Activated CD4-positive, alpha-beta T cell treated with anti-CD3 and anti-CD28 coated beads for 36 hours (primary cell): Measurements from ENCODE around the gene MICU1. TPM values are rescaled to one million over a fixed set of nuclear protein-coding genes. Genes with fewer than 3 reads are reported as not detected.

Source experiments
- ATAC-seq: fragments of 200-7000 bp; cut with Tn5 transposase; one replicate; pipeline ENCODE4 v1.10.0; 2021; ENCODE audit warnings: mild to moderate bottlenecking, moderate library complexity
- CTCF ChIA-PET: fragments of 350-600 bp; sonication (Branson Sonifier 250); formaldehyde crosslinking; loops from one replicate; lab custom pipeline; 2021; ENCODE audit warnings: antibody characterized with exemption; lab: Charles Lee
- POLR2A ChIA-PET: fragments of 350-600 bp; sonication (Branson Sonifier 250); formaldehyde crosslinking; loops from one replicate; lab custom pipeline; 2021; ENCODE audit warnings: antibody characterized with exemption, inconsistent platforms; lab: Charles Lee
- DNase-seq: peaks from one replicate; pipeline ENCODE4 v3.0.0-alpha.2; 2020
- H3K27ac Mint-ChIP-seq: one replicate; pipeline ENCODE4 v1.8.0; 2021; ENCODE audit warnings: mixed read lengths
- H3K27me3 Mint-ChIP-seq: one replicate; pipeline ENCODE4 v1.8.0; 2021; ENCODE audit warnings: mixed read lengths
- H3K36me3 Mint-ChIP-seq: one replicate; pipeline ENCODE4 v1.8.0; 2021; ENCODE audit warnings: low read depth, mixed read lengths
- H3K4me1 Mint-ChIP-seq: one replicate; pipeline ENCODE4 v1.8.0; 2021; ENCODE audit warnings: mixed read lengths
- H3K4me3 Mint-ChIP-seq: one replicate; pipeline ENCODE4 v1.8.0; 2021; ENCODE audit warnings: mild to moderate bottlenecking, moderate library complexity, mixed read lengths
- H3K9me3 Mint-ChIP-seq: one replicate; pipeline ENCODE4 v1.8.0; 2021; ENCODE audit warnings: low read depth, mixed read lengths
- intact Hi-C, 2 experiments: fragments of 100-400 bp; cut with DNase I in 1 of 2; cut with micrococcal nuclease in 1 of 2; formaldehyde crosslinking; loops; one replicate each; pipeline versions ENCODE4 v1.14.2 to v1.15.1; 2022 to 2024; cut with DNase I, micrococcal nuclease
- total RNA-seq, 2 experiments: library from RNA; stranded (reverse); gene quantifications; one replicate each; pipeline ENCODE4 v1.2.3, GENCODE V29; 2021

MICU1 gene
- total RNA-seq, 2 experiments from 2014 or later = 41.0 to 51.5 TPM

GRCh38 chr10:72625276-72625607 is 637 bp downstream of the MICU1 start:
- POLR2A ChIA-PET = interaction anchor here (0.5 to 1.7 kb wide), 4 partner anchors 12 to 298 kb away, joined by 3 to 7 read pairs (median 4); no protein-coding TSS in a partner anchor
- Mint-ChIP-seq H3K9me3 (no peaks in the 10 kb centered on the region), H3K4me3 (peak overlapping the region; percentile 94), H3K27me3 (no peaks in the 10 kb centered on the region), H3K4me1 (peaks cover 7% of the 10 kb centered on the region), H3K36me3 (peaks cover 2% of the 10 kb centered on the region), H3K27ac (peak overlapping the region; percentile 91)
- ATAC-seq = no peak
- CTCF ChIA-PET = interaction anchor here (0.6 to 1.5 kb wide), 9 partner anchors 8 to 1015 kb away, joined by 3 to 5 read pairs (median 3); partner anchors contain the start of gene MCU
- intact Hi-C loops = loop anchor here (5.0 to 10.0 kb wide), 3 partner anchors 67 to 540 kb away; partner anchors contain the start of genes ECD (in 1 of the 2), FAM149B1 (in 1 of the 2) and MCU (in 1 of the 2)
- no peak for DNase-seq

DNA sequence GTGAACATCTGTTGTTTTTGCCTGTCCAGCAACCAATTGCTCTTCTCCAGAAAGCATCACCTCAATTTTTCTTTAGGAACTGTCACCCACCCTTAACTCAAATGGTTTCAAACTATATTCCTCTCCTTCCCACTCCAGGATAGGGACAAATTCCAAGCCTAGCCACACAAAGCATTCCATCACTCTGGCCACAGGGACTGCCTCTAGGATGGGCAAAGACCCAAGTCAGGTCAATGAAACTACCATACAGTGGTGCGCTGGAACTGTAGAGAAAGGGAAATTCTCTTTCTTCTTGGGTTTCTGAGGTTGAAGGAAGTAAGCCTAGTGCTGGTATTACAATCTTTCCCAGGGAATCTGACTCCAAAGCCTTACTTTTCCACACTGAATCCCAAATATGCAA is 3.6 kb downstream of the MICU1 start:
- CTCF ChIA-PET = no interaction called here

GRCh38 chr10:72616716-72617115 is 9.2 kb downstream of the MICU1 start:
- ChIA-PET CTCF (interaction anchor here (1.2 kb wide), 1 partner anchor 8 kb away, joined by 3 read pairs; no protein-coding TSS in a partner anchor), POLR2A (no interaction called here)
- intact Hi-C loops = no loop called here
- no peak overlapping the region for H3K27ac Mint-ChIP-seq
- peaks cover 16% of the 10 kb centered on the region for H3K36me3 Mint-ChIP-seq
- H3K4me3 Mint-ChIP-seq = no peak overlapping the region
- H3K9me3 Mint-ChIP-seq = peaks cover 11% of the 10 kb centered on the region
- H3K27me3 Mint-ChIP-seq = no peaks in the 10 kb centered on the region
- DNase-seq (no peak), ATAC-seq (no peak)
- peaks cover 20% of the 10 kb centered on the region for H3K4me1 Mint-ChIP-seq

More for the DNA sequence above, 3.6 kb downstream of the MICU1 start:
- intact Hi-C loops = loop anchor here (10.0 kb wide), 2 partner anchors 257 to 543 kb away; partner anchors contain the start of genes ECD (in 1 of the 2) and FAM149B1 (in 1 of the 2)
- H3K4me1 Mint-ChIP-seq = peaks cover 7% of the 10 kb centered on the region
- no peaks in the 10 kb centered on the region for H3K9me3 Mint-ChIP-seq
- ATAC-seq (no peak), DNase-seq (no peak)
- H3K36me3 Mint-ChIP-seq = peaks cover 2% of the 10 kb centered on the region
- H3K27ac Mint-ChIP-seq = peak overlapping the region; percentile 37
- H3K27me3 Mint-ChIP-seq = no peaks in the 10 kb centered on the region
- POLR2A ChIA-PET = no interaction called here
- no peak overlapping the region for H3K4me3 Mint-ChIP-seq

DNA sequence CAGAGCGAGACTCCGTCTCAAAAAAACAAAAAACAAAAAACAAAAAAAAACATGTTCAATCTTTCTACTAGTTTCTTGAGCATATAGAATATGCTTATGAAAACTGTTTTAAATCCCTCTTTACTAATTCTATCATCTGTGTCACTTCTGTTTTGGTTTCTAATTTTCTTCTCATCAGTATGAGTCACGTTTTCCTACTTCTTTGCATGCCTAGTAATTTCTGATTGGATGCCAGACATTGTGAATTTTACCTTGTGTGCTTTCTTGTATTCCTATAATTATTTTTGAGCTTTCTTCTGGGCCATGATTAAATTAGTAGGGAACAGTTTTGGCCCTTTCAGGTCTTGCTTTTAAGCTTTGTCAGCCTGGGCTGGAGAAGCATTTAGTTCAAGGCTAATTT is 9.9 kb downstream of the MICU1 start:
- Mint-ChIP-seq H3K27ac (peak overlapping the region; percentile 34), H3K4me1 (peaks cover 24% of the 10 kb centered on the region), H3K9me3 (peaks cover 11% of the 10 kb centered on the region), H3K36me3 (peaks cover 16% of the 10 kb centered on the region), H3K27me3 (no peaks in the 10 kb centered on the region), H3K4me3 (no peak overlapping the region)
- POLR2A ChIA-PET = no interaction called here
- DNase-seq (no peak), ATAC-seq (no peak)
- CTCF ChIA-PET = no interaction called here
- intact Hi-C loops = no loop called here

DNA sequence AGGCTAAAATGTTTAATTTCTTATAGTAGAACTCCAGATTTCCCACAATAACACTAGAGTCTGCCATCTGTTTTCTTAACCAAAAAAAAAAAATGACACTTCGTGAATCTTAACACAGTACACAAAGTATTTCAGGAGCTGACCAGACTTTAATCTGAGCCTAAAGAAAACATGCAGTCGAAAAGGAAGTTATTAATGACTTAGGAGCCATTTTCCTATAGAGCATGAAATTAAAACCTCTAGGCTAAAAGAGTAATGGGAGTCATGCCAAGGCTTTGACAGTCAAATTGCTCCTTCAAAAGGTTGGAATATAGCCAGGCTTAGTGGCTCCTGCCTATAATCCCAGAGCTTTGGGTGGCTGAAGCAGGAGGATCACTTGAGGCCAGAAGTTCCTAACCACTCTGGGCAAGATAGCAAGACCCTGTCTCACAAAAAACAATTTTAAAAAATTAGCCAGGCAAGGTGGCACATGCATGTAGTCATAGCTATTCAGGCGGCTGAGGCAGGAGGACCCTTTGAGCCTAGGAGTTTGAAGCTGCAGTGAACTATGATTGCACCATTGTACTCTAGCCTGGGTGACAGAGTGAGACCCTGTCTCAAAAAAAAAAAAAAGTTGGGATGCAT is 13.6 kb downstream of the MICU1 start:
- intact Hi-C loops = no loop called here
- CTCF ChIA-PET = interaction anchor here (0.7 kb wide), 1 partner anchor 248 kb away, joined by 3 read pairs; no protein-coding TSS in a partner anchor
- Mint-ChIP-seq H3K27ac (no peak overlapping the region), H3K4me1 (peaks cover 27% of the 10 kb centered on the region), H3K36me3 (peaks cover 26% of the 10 kb centered on the region), H3K9me3 (peaks cover 13% of the 10 kb centered on the region), H3K4me3 (no peak overlapping the region), H3K27me3 (no peaks in the 10 kb centered on the region)
- DNase-seq (no peak), ATAC-seq (no peak)
- POLR2A ChIA-PET = interaction anchor here (0.6 kb wide), 1 partner anchor 334 kb away, joined by 3 read pairs; no protein-coding TSS in a partner anchor

- DNase-seq (no peak), ATAC-seq (no peak)
- POLR2A ChIA-PET = interaction anchor here (0.6 kb wide), 1 partner anchor 334 kb away, joined by 3 read pairs; no protein-coding TSS in a partner anchor
- Mint-ChIP-seq H3K4me3 (no peak overlapping the region), H3K36me3 (peaks cover 23% of the 10 kb centered on the region), H3K9me3 (peaks cover 9% of the 10 kb centered on the region), H3K4me1 (peaks cover 24% of the 10 kb centered on the region), H3K27me3 (no peaks in the 10 kb centered on the region), H3K27ac (no peak overlapping the region)
- intact Hi-C loops = no loop called here
- CTCF ChIA-PET = interaction anchor here (0.7 kb wide), 1 partner anchor 247 kb away, joined by 3 read pairs; no protein-coding TSS in a partner anchor
Observed at GRCh38 chr10:72611783-72612182, 14.1 kb downstream of the MICU1 start.

DNA sequence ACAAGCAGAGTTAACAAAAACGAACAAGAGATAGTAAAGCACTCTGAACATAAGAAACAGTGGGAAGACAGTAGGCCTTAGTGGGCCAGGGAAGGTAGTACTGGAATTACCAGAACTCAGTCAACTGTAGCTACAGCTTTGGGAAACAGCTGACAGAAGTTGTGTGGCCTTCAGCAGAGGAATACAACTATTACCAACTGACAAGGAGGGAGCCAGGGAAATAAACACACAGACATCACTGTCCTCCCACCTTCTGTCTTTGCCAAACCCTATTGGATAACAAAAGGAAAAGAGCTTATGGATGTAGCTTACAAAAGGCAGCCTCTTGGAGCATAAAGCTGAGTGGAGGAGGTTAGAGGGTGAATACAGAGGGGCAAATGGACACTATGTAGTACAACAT is 15.4 kb downstream of the MICU1 start:
- no peak overlapping the region for H3K4me3 Mint-ChIP-seq
- peaks cover 13% of the 10 kb centered on the region for H3K36me3 Mint-ChIP-seq
- H3K27me3 Mint-ChIP-seq = no peaks in the 10 kb centered on the region
- no peak for ATAC-seq
- H3K9me3 Mint-ChIP-seq = peaks cover 2% of the 10 kb centered on the region
- CTCF ChIA-PET = no interaction called here
- H3K4me1 Mint-ChIP-seq = peaks cover 14% of the 10 kb centered on the region
- H3K27ac Mint-ChIP-seq = no peak overlapping the region
- no peak for DNase-seq
- POLR2A ChIA-PET = interaction anchor here (0.6 kb wide), 1 partner anchor 485 kb away, joined by 5 read pairs; no protein-coding TSS in a partner anchor
- intact Hi-C loops = no loop called here

GRCh38 chr10:72605122-72605521 is 20.8 kb downstream of the MICU1 start:
- intact Hi-C loops = no loop called here
- Mint-ChIP-seq H3K4me1 (peaks cover 3% of the 10 kb centered on the region), H3K27me3 (no peaks in the 10 kb centered on the region), H3K4me3 (no peak overlapping the region), H3K27ac (no peak overlapping the region), H3K9me3 (peaks cover 2% of the 10 kb centered on the region), H3K36me3 (peaks cover 15% of the 10 kb centered on the region)
- POLR2A ChIA-PET = no interaction called here
- DNase-seq (no peak), ATAC-seq (no peak)
- CTCF ChIA-PET = no interaction called here

GRCh38 chr10:72601144-72601543 is 24.7 kb downstream of the MICU1 start:
- POLR2A ChIA-PET = no interaction called here

GRCh38 chr10:72598769-72599701 is 26.8 kb downstream of the MICU1 start:
- Mint-ChIP-seq H3K4me1 (peaks cover 3% of the 10 kb centered on the region), H3K27me3 (no peaks in the 10 kb centered on the region), H3K9me3 (no peaks in the 10 kb centered on the region), H3K27ac (no peak overlapping the region), H3K36me3 (peaks cover 5% of the 10 kb centered on the region), H3K4me3 (no peak overlapping the region)
- no peak for DNase-seq
- ChIA-PET POLR2A (no interaction called here), CTCF (interaction anchor here (1.0 kb wide), 1 partner anchor 27 kb away, joined by 3 read pairs; the partner anchor contains the start of gene MICU1)
- no peak for ATAC-seq
- intact Hi-C loops = no loop called here

More at GRCh38 chr10:72601144-72601543, 24.7 kb downstream of the MICU1 start:
- Mint-ChIP-seq H3K36me3 (peaks cover 5% of the 10 kb centered on the region), H3K4me1 (peaks cover 3% of the 10 kb centered on the region), H3K27me3 (no peaks in the 10 kb centered on the region), H3K27ac (no peak overlapping the region), H3K9me3 (no peaks in the 10 kb centered on the region), H3K4me3 (no peak overlapping the region)
- DNase-seq = no peak
- no peak for ATAC-seq
- CTCF ChIA-PET = no interaction called here
- intact Hi-C loops = no loop called here

DNA sequence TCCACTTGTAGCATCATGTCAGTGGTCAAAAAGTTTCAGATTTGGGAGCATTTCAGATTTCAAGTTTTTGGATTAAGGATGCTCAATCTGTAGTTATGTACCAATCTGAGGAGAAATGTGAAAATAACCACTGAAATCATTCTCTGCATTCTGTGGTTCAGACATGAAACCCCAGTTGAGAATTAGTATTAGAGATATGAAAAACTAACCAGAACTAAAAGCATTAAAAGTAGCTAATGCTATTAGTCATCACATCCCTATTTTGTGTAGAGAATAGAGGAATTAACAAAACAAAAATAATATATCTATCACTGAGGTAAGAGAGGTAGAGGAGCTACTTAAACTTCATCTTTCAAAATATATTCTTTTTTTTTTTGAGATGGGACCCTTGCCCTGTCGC is 28.0 kb downstream of the MICU1 start:
- ATAC-seq (no peak), DNase-seq (no peak)
- Mint-ChIP-seq H3K9me3 (peaks cover 3% of the 10 kb centered on the region), H3K4me3 (no peak overlapping the region), H3K27me3 (no peaks in the 10 kb centered on the region), H3K4me1 (no peaks in the 10 kb centered on the region), H3K36me3 (peaks cover 6% of the 10 kb centered on the region), H3K27ac (no peak overlapping the region)
- intact Hi-C loops = no loop called here
- POLR2A ChIA-PET = no interaction called here
- CTCF ChIA-PET = interaction anchor here (0.6 to 1.0 kb wide), 2 partner anchors 24 to 28 kb away, joined by 3 read pairs; partner anchors contain the start of gene MICU1
